K562 treated with DMSO at 1 percent for 12 hours (cell line): ENCODE results near the gene ZNF775. TPM values are rescaled to one million over a fixed set of nuclear protein-coding genes. Genes with fewer than 3 reads are reported as not detected.

ENCODE experiments used
- total RNA-seq: library from RNA; unstranded; fragments of 300-600 nt; gene quantifications from 2 replicates; pipeline ENCODE4 v1.2.3, GENCODE V29; 2022; ENCODE audit not compliant: insufficient read depth

ZNF775 gene
- 25.0 and 25.5 TPM in 2 replicates for total RNA-seq

DNA sequence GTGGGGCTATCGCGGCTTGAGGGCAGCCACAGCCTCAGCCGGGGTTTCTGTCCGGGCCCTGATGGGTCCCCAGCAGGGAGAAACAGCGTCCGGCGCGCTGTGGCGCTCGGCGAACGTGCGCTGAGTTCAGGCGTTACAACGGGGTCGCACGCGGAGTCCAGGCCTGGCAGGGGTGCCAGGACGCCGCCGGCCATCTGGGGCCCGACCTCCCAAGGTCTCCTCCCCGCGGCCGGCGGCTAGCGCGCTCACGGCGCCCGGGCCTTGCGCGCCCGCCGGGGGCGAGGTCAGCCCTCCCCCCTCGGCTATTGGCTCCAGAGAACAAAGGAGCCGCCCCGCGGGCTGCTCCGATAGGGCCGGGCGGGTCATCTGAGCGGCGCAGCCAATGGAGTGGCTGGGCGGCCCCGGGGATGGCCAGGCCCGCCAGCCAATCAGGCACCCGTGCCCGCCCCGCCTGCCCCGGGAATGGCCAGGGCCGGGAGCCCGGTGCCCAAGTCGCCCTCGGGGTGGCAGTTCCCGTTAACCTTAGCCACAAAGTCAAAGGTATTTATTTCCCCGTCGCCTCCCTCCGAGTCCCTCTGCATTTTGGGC lies at the start of gene ZNF775:
Gene ZNF775 (plus strand): TSS at position 478 of the 588 bp plus-strand sequence. CDS start 9,141 bp downstream, outside the sequence.

DNA sequence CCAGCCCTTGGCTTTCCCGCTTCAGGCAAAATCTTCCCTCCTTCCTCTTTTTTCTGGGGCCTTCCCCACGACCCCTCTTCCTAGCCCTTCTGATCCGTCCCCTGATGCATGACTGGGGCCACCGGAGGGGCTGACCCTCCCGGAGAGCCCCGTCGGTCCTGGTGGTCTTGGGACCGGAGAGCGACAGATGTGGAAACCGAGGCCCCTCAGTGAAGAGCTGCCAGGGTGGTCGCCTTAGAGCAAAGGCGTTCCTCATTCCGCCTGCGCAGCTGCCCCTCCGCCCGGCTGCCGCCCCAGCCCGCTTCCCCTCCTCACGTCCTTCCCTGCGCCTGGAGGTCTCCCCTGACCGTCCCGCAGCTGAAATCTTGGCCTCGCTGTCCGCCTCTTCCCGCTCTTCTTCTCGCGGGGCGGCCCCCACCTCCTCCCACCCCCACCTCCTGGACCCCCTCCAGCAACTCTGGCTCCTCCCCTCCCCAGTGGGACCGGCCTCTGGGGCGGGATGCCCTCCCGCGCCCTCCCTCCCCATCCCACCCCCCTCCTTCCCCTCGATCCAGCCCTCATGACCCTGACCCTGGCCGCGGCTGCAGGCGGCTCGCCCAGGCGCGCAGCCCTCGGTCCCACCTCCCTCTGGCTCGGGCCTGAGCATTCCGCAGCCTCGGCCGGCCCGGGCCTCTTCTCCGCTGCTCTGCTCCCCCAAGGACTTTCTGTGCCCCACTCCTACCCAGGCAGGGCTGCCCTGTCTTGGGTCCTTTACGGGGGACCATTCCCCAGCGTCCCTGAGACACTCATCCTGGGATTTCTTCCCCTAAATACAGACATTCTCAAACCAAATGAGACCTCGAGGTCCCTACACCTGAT lies 37.6 kb upstream of the ZNF775 start, which contains the start of gene RARRES2:
Gene RARRES2 (minus strand): TSS at position 367 of the 858 bp plus-strand sequence. CDS start 1,020 bp downstream, outside the sequence.

DNA sequence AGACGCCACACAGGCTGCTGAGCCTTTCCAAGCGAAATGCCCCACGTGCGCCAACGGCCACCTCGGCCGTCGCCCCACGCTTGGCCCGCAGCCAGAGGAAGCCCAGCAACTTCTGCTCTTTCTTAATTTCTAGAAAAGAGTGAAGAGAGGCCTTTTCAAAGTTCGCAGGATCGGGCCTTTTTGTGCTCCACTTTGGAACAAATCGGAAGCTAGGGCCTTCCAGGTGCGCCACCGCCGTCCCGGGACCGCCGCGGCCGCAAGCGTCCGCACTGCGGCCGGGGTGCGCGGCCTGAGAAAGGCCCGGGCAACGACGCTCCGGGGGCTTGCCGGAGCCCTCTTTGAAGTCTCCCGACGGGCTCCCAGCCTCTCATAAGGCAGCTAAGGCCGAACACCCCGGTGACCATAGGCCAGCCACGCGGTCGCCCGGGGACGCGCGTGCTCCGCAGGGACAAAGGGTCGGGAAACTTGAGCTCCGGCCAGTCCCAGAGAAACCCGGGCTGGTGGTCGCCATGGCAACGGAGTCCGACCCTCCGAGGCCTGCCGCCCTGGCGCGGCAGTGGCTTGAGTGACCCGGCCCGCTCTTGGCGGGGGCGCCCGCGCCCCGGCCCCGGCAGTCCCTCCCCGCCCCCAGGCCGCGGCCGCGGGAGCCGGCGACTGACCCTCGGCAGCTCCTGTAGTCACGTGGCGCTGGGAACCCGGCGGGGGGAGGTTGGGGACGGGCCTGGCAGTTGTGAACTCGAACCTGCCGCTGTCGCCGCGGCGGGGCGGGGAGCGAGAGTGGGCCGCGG lies 10.8 kb upstream of the ZNF775 start, which contains the start of gene REPIN1:
Gene REPIN1 (plus strand): TSS at position 727 of the 788 bp plus-strand sequence. CDS start 890 bp downstream, outside the sequence.

Other genes starting within 250 kb of the ZNF775 start
- gene LRRC61, start 56.0 kb upstream of the ZNF775 start, total RNA-seq = 71.2 and 100 TPM in 2 replicates
- 5.1 and 13.9 TPM in 2 replicates for gene ACTR3C, start 55.8 kb upstream of the ZNF775 start, total RNA-seq
- gene RARRES2, start 37.7 kb upstream of the ZNF775 start, total RNA-seq = 0.96 TPM in 1 of 2 replicates, not detected in the other
- gene REPIN1, start 10.5 kb upstream of the ZNF775 start, total RNA-seq = 225 and 307 TPM in 2 replicates
- 0.14 TPM in 1 of 2 replicates, not detected in the other for gene GIMAP8, start 71.3 kb downstream of the ZNF775 start, total RNA-seq
- gene GIMAP7, start 135.5 kb downstream of the ZNF775 start, total RNA-seq = not detected in 2 replicates
- not detected in 2 replicates for gene GIMAP4, start 188.1 kb downstream of the ZNF775 start, total RNA-seq